Left cardiac atrium (tissue), 4 donors: ENCODE results near the gene CA10. TPM values are rescaled to one million over a fixed set of nuclear protein-coding genes. Genes with fewer than 3 reads are reported as not detected.

Experiments used
- ATAC-seq, 2 donors: fragments of 200-7000 bp; cut with Tn5 transposase; one replicate each; pipeline ENCODE4 v1.9.1; 2020; ENCODE audit warnings: mild to moderate bottlenecking in 2 of 2, moderate library complexity in 2 of 2
- DNase-seq: peaks from one replicate; pipeline ENCODE4 v3.0.0-alpha.2; 2020
- intact Hi-C, 2 donors: fragments of 100-400 bp; cut with DNase I; formaldehyde crosslinking; loops; one replicate each; pipeline versions ENCODE4 v1.14.1 to v1.15.1; 2022 to 2023
- total RNA-seq, 2 donors: library from RNA; stranded (reverse); fragmentation: NEBNext Ultra II Directional; extraction: Animal tissue kit (Norgen Biotek cat#: 25700); gene quantifications; one replicate each; pipeline ENCODE4 v1.2.1, GENCODE V29; 2021
- donor health status: DM: no; HTN: yes; CAD: no.
- donor health status: DM: no; HTN: yes; CAD: no; lungs with severe emphysema.
- donor health status: DM: yes; HTN: yes; CAD: no.
- donor health status: Dilated cardiomyopathy.

Gene CA10
- total RNA-seq, 2 donors from 2014 or later, result not detected

- intact Hi-C loops, result no loop called here
- no peak for ATAC-seq
- no peak for DNase-seq
These were observed 162.6 kb downstream of the CA10 start for GRCh38 chr17:51995797-51996403.

DNA sequence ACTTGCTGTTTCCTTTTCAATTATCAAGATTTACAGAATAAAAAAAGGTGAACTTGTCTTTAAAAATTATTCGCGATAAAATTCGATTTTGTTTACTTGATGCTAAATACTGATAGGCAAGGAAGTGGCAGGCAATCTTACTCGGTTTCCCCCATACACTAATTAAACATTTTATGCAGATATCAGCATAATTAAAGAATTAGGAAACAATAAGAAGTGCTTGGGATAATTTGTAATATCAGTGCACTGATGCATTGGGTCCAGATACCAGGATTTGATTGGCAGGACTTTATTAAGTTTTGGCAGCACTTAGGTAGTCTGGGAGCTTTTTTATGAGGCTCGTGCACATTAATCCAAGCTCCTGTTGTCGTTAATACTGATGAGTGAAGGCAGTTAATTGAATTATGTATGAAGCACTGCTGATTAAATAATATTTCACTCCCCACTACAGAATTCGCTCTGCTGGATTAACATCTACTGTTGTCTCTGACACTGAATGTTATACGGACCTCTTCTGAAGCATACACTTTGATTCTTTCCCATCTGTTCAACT lies 165.6 kb downstream of the CA10 start:
- intact Hi-C loops, result no loop called here
- DNase-seq (no peak), ATAC-seq (no peak)

DNA sequence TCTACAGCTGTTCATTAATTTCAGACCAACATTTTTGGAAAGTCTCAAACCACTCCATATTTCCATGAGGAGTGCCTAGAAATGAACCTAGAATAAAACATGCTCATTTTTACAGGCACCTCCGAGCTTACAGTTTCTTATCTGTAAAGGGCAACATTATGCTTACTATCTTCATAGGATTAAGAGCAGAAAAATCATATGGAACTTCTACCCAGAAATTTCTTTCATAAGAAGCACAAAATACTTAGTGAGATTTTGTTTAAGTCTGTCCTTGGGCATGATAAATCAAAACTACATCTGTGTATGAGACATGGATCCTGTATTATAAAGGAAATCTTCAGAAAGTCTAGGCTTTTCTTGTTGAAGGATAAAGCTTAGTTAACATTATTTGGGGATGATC lies 187.4 kb downstream of the CA10 start:
- ATAC-seq (no peak), DNase-seq (no peak)
- intact Hi-C loops, result no loop called here

GRCh38 chr17:51961689-51962088 lies 196.8 kb downstream of the CA10 start:
- intact Hi-C loops, result no loop called here
- DNase-seq (no peak), ATAC-seq (no peak)

- intact Hi-C loops, result no loop called here
- ATAC-seq (no peak), DNase-seq (no peak)
These were observed 200.7 kb downstream of the CA10 start for GRCh38 chr17:51957786-51958185.

DNA sequence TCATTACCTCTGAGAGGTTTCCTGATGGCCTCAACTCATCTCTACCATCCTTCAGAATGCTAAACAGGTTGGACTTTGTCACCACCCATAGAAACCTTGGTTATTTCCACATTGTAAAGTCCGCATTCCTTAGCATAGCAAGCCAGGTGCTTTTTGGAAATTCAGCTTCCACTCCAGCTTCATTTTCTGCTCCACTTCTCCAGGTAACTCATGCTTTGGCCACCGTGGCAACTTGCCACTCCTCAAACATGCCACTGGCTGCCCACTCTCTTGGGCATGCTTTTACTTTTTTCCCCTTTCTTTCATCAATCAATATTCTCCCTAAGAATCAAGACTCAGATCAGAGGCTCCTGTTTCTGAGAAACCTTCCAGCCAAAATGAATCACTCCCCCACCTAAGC lies 203.3 kb downstream of the CA10 start:
- intact Hi-C loops, result no loop called here
- DNase-seq, result no peak
- ATAC-seq, result no peak

DNA sequence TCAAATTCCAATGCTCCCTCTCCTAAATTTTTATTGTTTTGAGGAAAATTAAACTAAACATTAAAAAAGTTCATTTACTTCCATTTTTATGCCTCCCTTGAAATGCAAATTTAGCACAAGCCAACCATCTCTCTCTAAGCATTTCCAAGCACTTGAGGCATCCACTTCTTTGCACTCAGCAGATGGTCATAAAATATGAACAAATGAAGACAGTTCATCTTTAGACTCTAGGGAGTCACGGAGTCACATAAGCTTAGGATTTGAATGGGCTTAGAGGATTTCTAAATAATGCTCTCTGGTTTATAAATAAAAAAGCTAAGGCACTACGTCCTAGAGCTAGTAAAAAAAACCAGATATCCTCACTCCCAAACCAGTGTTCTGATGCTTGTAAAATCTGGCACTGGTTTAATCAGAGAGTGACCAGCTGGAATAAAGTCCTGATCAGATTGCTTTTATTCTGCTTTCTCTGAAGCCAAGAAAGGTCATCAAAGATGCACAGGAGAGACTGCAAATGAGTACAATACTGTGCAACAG lies 204.2 kb downstream of the CA10 start:
- intact Hi-C loops, result no loop called here
- DNase-seq (no peak), ATAC-seq (no peak)

DNA sequence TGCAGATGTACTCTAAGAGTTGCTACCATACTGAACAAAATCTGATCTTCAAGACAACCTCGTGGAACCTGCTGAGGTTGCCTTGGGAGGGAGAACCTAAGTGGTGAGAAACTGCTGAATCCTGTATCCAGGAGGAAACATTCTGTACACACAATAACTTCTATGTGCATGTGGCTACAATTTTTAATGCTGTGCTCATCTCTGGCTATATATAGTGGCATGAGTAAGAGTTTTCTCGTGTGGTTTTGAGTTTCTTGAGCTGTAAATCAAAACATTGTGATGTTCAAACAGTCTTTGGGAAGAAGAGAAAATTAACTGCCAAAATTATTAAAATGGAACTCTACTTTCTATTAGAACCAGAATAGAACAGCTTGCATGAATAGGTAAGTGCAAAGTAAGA lies 206.8 kb downstream of the CA10 start:
- DNase-seq (no peak), ATAC-seq (no peak)
- intact Hi-C loops, result no loop called here

DNA sequence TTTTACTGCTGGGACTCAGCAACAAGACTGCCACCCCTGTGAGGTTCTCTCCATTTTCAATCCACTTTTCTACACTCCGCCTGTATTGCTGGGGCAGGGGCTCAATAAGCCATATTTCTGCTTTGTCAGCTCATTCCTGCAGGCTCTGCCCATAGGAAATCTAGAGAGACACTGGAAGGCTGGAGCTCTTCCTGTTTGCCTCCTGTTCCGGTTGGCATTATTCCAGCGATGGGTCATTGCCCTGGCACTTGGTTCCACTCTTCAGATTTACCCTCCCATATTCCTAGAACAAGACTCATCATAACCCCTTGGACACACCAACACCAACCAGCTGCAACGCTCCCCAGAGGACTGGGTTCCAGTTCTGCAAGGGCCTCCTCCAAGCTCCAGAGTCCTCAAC lies 210.4 kb downstream of the CA10 start:
- intact Hi-C loops, result no loop called here
- DNase-seq (no peak), ATAC-seq (no peak)

- intact Hi-C loops, result no loop called here
- no peak for ATAC-seq
- no peak for DNase-seq
These were observed 211.3 kb downstream of the CA10 start for GRCh38 chr17:51947160-51947735.

DNA sequence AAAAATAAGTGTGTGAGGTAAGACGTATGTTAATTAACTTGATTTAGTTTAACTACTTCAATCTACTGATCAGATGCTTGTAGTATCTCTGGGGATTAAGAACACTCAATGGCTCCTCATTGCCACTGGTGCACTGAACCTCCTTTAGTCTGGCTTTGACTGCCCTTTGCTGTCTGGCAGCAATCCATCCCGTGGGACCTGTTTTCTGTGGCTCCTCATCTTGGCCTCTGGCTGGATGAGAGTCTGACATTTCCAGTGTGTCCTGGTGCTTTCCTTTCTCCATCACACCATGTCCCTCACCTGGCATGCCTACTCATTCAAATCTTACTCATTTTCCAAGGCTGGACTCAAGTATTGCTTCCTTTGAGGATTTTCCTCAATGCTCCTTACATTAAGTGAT lies 212.2 kb downstream of the CA10 start:
- intact Hi-C loops, result no loop called here

GRCh38 chr17:51941272-51941671 lies 217.2 kb downstream of the CA10 start:
- DNase-seq (no peak), ATAC-seq (no peak)
- intact Hi-C loops, result no loop called here

More for the DNA sequence above, 212.2 kb downstream of the CA10 start:
- no peak for DNase-seq
- no peak for ATAC-seq

GRCh38 chr17:51937264-51937663 lies 221.2 kb downstream of the CA10 start:
- no peak for DNase-seq
- ATAC-seq, result no peak
- intact Hi-C loops, result no loop called here

GRCh38 chr17:51935477-51935876 lies 223.0 kb downstream of the CA10 start:
- intact Hi-C loops, result no loop called here
- DNase-seq (no peak), ATAC-seq (no peak)

GRCh38 chr17:51933647-51934046 lies 224.9 kb downstream of the CA10 start:
- intact Hi-C loops, result no loop called here
- DNase-seq (no peak), ATAC-seq (no peak)

DNA sequence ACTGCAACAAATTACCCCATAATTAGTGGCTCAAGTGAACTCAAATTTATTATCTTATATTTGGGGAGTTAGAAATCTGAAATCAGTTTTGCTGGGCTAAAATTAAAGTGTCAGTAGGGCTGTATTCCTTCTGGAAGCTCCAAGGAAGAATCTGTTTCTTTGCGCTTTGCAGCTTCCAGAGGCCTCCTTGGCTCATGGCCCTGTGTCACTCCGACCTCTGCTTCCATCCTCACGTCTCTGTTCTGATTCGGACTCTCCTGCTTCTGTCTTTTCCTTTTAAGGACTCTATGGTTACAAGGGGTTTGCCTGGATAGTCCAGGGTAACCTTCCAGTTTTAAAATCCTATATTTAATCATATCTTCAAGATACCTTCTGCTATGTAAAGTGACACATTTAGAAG lies 232.1 kb downstream of the CA10 start:
- no peak for DNase-seq
- intact Hi-C loops, result no loop called here
- no peak for ATAC-seq

DNA sequence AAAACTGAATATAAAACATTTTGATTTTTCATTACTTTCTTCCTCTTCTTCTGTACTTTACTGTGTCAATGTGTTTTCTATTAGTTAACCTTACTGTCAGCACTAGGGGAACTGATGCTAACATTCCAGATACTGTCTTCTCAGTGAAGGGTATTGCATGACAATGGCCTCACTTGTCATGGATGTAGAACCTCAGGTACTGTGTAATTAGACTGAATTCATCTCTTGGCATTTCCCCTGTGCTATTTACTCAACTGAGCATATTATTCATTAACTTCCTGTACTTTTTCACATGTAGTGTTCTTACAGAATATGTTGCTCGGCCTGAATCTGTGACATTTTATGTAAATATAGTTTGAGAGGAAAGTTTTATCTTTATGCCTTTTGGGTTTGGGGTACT lies 237.0 kb downstream of the CA10 start:
- DNase-seq (no peak), ATAC-seq (no peak)
- intact Hi-C loops, result no loop called here

- intact Hi-C loops, result no loop called here
- ATAC-seq (no peak), DNase-seq (no peak)
These were observed 243.9 kb downstream of the CA10 start for GRCh38 chr17:51914577-51914976.

- no peak for ATAC-seq
- intact Hi-C loops, result no loop called here
- DNase-seq, result no peak
These were observed 244.9 kb downstream of the CA10 start for GRCh38 chr17:51913491-51914205.

DNA sequence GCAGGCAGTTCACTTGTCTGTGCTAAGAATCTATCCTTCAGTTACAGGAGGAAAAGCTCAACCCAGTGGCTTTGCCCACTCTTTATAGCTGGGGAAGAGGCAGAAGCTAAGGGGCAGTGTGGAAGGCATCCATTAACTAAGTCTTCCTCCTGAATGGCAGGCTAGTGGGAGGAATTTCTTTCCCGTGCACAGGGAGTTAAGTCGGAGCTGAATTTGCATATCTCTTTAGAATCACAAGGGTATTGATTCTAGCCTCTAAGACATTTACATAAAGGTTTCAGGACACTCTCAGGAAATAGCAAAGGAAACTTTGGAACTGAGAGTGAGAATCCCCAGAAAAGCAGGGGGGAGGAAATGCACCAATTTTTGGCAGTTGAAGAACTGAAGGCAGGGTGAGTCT lies 245.6 kb downstream of the CA10 start:
- intact Hi-C loops, result no loop called here
- DNase-seq, result no peak
- no peak for ATAC-seq
